DOHH2 (cell line): ENCODE results near the gene LIFR.

Experiments used
- CTCF ChIP-seq: fragments of 200-600 bp; sonication (generic); IDR thresholded peaks from one replicate; pipeline ENCODE4 v1.5.1; 2014; ENCODE audit warnings: antibody characterized with exemption, mild to moderate bottlenecking, low read depth, low read length; ENCODE audit not compliant: poor library complexity, severe bottlenecking
- EZH2phosphoT487 ChIP-seq: fragments of 200-600 bp; sonication (generic); IDR thresholded peaks from 2 replicates; pipeline ENCODE4 v1.6.1; 2017; ENCODE audit warnings: borderline replicate concordance, mild to moderate bottlenecking, antibody characterized with exemption, low read length, moderate library complexity, mixed read lengths

- peak; percentile 92 for TF ChIP-seq CTCF
- no peak for TF ChIP-seq EZH2phosphoT487
These were observed 114.8 kb downstream of the LIFR start for GRCh38 chr5:38441453-38442246.
